HepG2 (cell line): ENCODE data around the gene DERL2. TPM values are rescaled to one million over a fixed set of nuclear protein-coding genes. Genes with fewer than 3 reads are reported as not detected.

Source experiments
- CBX5 ChIP-seq: sonication (generic); formaldehyde crosslinking; IDR thresholded peaks from 2 replicates; pipeline ENCODE4 v1.4.0; 2020; ENCODE audit warnings: missing genetic modification reagents, borderline replicate concordance
- GMEB2 ChIP-seq: IDR thresholded peaks from 2 replicates; pipeline ENCODE4 v1.6.1; 2016; ENCODE audit warnings: missing biosample characterization, missing genetic modification reagents, low read depth
- KAT2B ChIP-seq: fragments of 150-350 bp; IDR thresholded peaks from 2 replicates; pipeline ENCODE4 v1.6.1; 2014; ENCODE audit warnings: low read depth, low read length, borderline replicate concordance
- MYNN ChIP-seq: sonication (generic); formaldehyde crosslinking; IDR thresholded peaks from 2 replicates; pipeline ENCODE4 v1.4.0; 2020; ENCODE audit warnings: mild to moderate bottlenecking, low read depth, missing genetic modification reagents
- NR3C1 ChIP-seq: sonication (generic); formaldehyde crosslinking; IDR thresholded peaks from 2 replicates; pipeline ENCODE4 v1.4.0; 2020; ENCODE audit warnings: missing genetic modification reagents
- RAD21 ChIP-seq: fragments of 450-650 bp; formaldehyde crosslinking; IDR thresholded peaks from 2 replicates; pipeline ENCODE4 v1.5.0; 2020; ENCODE audit warnings: mild to moderate bottlenecking
- RBM39 ChIP-seq: fragments of 200-400 bp; formaldehyde crosslinking; IDR thresholded peaks from one replicate; pipeline ENCODE4 v1.6.1; 2018; ENCODE audit warnings: antibody characterized with exemption, mild to moderate bottlenecking, low read depth, low read length; ENCODE audit not compliant: poor library complexity, severe bottlenecking
- RORA ChIP-seq: sonication (generic); formaldehyde crosslinking; IDR thresholded peaks from 2 replicates; pipeline ENCODE4 v1.5.0; 2020; ENCODE audit warnings: mild to moderate bottlenecking, missing genetic modification reagents, moderate library complexity
- SKIL ChIP-seq: sonication (generic); formaldehyde crosslinking; IDR thresholded peaks from 2 replicates; pipeline ENCODE4 v1.8.0; 2022; ENCODE audit warnings: missing genetic modification reagents, mild to moderate bottlenecking, moderate library complexity, borderline replicate concordance
- UBTF ChIP-seq: sonication (generic); formaldehyde crosslinking; IDR thresholded peaks from 2 replicates; pipeline ENCODE4 v1.4.0; 2020; ENCODE audit warnings: mild to moderate bottlenecking, missing genetic modification reagents
- ZMAT3 ChIP-seq: sonication (generic); formaldehyde crosslinking; conservative IDR thresholded peaks from 2 replicates; pipeline ENCODE4 v1.7.0; 2021; ENCODE audit warnings: missing genetic modification reagents
- ZNF430 ChIP-seq: sonication (generic); formaldehyde crosslinking; IDR thresholded peaks from 2 replicates; pipeline ENCODE4 v1.9.0; 2021; ENCODE audit warnings: mild to moderate bottlenecking, missing genetic modification reagents
- ZNF768 ChIP-seq: sonication (generic); formaldehyde crosslinking; IDR thresholded peaks from 2 replicates; pipeline ENCODE4 v1.4.0; 2020; ENCODE audit warnings: missing genetic modification reagents
- ZNF878 ChIP-seq: sonication (generic); formaldehyde crosslinking; IDR thresholded peaks from 2 replicates; pipeline ENCODE4 v1.8.1; 2023; ENCODE audit warnings: mild to moderate bottlenecking, missing genetic modification reagents, moderate library complexity
- polyA plus RNA-seq, 8 experiments: library from polyadenylated mRNA; depleted of rRNA in 3 of 8; stranded (reverse) in 7 of 8; unstranded in 1 of 8; fragments of >200 nt; fragmentation: Illumina TruSeq in 4 of 8; extraction: Trizol in 4 of 8; gene quantifications; 2 replicates each; pipeline versions ENCODE4 v1.2.1 to v1.2.3, GENCODE V29; 2011 to 2016; ENCODE audit warnings: low read depth in 4 of 8, missing spikeins in 1 of 8, mixed read lengths in 1 of 8; ENCODE audit not compliant: insufficient read depth in 1 of 8
- total RNA-seq, 5 experiments: library from RNA; depleted of rRNA; stranded (reverse); fragments of >200 nt; fragmentation: Illumina TruSeq; extraction: Trizol; gene quantifications; 2 replicates each; pipeline ENCODE4 v1.2.3, GENCODE V29; 2016; ENCODE audit warnings: low read depth in 1 of 5
- TF ChIP-seq, protein P1 (sequence below): sonication (generic); formaldehyde crosslinking; IDR thresholded peaks from 2 replicates; pipeline ENCODE4 v1.5.0; 2020; ENCODE audit warnings: mild to moderate bottlenecking, missing genetic modification reagents
- TF ChIP-seq, protein P2 (sequence below): sonication (generic); formaldehyde crosslinking; IDR thresholded peaks from 2 replicates; pipeline ENCODE4 v1.8.1; 2022; ENCODE audit warnings: low read depth, mild to moderate bottlenecking, missing genetic modification reagents

Gene DERL2
- total and polyA plus RNA-seq, 2 of the 13 experiments (the other 11 are each of a cell fraction or from before 2014, with no cell fraction given), result 59.3 to 65.2 TPM

DNA sequence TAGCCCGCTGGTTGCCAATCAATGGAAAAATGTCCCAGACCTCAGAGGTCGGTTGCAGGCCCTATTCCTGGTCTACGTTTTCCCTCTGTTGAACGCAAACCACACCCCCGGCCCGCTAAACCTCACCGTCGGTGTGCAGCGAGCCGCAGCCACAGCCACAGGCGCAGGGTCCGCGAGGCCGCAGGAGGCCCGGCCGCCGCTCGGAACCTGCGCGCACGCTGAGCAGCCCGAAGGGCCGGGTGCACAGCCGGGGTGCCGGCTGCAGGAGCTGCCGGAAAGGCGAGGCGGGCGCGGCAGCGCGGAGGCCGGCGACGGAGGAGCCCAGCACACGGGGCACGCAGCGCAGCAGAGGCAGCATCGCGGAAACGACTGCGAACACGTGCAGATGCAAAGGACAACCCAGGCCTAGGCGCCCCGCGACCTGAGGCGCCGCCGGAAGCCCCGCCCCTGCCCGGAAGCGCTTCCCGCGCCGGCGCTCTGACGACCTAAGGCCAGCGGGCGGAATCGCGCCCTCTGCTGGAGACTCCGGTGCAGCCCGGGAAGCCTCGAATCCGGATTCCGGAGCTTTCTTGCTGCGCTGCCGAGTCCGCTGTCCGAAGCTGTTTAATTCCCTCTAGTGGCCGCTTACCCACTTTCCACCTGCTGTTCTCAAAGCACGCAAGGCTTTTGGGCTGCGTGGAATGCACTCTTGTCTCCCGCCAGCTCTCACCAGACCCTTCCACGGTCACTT lies 47.1 kb downstream of the DERL2 start, which contains the start of gene C1QBP (continued):
- TF ChIP-seq, protein P1, sequence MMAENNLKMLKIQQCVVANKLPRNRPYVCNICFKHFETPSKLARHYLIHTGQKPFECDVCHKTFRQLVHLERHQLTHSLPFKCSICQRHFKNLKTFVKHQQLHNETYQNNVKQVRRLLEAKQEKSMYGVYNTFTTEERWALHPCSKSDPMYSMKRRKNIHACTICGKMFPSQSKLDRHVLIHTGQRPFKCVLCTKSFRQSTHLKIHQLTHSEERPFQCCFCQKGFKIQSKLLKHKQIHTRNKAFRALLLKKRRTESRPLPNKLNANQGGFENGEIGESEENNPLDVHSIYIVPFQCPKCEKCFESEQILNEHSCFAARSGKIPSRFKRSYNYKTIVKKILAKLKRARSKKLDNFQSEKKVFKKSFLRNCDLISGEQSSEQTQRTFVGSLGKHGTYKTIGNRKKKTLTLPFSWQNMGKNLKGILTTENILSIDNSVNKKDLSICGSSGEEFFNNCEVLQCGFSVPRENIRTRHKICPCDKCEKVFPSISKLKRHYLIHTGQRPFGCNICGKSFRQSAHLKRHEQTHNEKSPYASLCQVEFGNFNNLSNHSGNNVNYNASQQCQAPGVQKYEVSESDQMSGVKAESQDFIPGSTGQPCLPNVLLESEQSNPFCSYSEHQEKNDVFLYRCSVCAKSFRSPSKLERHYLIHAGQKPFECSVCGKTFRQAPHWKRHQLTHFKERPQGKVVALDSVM (CRISPR knock-in tag), result peak; percentile 82
- TF ChIP-seq KAT2B (no peak), RAD21 (CRISPR knock-in tag) (peak; percentile 94), RORA (CRISPR knock-in tag) (no peak), ZMAT3 (CRISPR knock-in tag) (0 out of 2 replicates have a peak, but pooled peaks have one; percentile 36), CBX5 (CRISPR knock-in tag) (peak; percentile 51; the same call in 1 of the 2 replicates), SKIL (CRISPR knock-in tag) (peak; percentile 51; the same call in 1 of the 2 replicates), UBTF (CRISPR knock-in tag) (peak; percentile 84; the same call in 1 of the 2 replicates), RBM39 (peak; percentile 50), MYNN (no peak), ZNF430 (CRISPR knock-in tag) (peak; percentile 88), GMEB2 (CRISPR knock-in tag) (no peak), ZNF768 (peak; percentile 80; the same call in 1 of the 2 replicates), NR3C1 (CRISPR knock-in tag) (no peak), ZNF878 (CRISPR knock-in tag) (no peak; the same call in 1 of the 2 replicates)
- TF ChIP-seq, protein P2, sequence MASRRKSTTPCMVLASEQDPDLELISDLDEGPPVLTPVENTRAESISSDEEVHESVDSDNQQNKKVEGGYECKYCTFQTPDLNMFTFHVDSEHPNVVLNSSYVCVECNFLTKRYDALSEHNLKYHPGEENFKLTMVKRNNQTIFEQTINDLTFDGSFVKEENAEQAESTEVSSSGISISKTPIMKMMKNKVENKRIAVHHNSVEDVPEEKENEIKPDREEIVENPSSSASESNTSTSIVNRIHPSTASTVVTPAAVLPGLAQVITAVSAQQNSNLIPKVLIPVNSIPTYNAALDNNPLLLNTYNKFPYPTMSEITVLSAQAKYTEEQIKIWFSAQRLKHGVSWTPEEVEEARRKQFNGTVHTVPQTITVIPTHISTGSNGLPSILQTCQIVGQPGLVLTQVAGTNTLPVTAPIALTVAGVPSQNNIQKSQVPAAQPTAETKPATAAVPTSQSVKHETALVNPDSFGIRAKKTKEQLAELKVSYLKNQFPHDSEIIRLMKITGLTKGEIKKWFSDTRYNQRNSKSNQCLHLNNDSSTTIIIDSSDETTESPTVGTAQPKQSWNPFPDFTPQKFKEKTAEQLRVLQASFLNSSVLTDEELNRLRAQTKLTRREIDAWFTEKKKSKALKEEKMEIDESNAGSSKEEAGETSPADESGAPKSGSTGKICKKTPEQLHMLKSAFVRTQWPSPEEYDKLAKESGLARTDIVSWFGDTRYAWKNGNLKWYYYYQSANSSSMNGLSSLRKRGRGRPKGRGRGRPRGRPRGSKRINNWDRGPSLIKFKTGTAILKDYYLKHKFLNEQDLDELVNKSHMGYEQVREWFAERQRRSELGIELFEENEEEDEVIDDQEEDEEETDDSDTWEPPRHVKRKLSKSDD, result no peak
